HG02763 (cell line): ENCODE data around the gene PRDM13.

Experiments
- ATAC-seq: cut with Tn5 transposase; IDR thresholded peaks from one replicate; pipeline ENCODE4 v1.9.1; 2021; ENCODE audit warnings: mild to moderate bottlenecking, moderate library complexity; ENCODE audit not compliant: unreplicated experiment

Gene PRDM13

GRCh38 chr6:99603421-99604165, 3.0 kb upstream of the PRDM13 start:
- no peak for ATAC-seq

- no peak for ATAC-seq
These were observed 2.2 kb upstream of the PRDM13 start for GRCh38 chr6:99604166-99605073.

DNA sequence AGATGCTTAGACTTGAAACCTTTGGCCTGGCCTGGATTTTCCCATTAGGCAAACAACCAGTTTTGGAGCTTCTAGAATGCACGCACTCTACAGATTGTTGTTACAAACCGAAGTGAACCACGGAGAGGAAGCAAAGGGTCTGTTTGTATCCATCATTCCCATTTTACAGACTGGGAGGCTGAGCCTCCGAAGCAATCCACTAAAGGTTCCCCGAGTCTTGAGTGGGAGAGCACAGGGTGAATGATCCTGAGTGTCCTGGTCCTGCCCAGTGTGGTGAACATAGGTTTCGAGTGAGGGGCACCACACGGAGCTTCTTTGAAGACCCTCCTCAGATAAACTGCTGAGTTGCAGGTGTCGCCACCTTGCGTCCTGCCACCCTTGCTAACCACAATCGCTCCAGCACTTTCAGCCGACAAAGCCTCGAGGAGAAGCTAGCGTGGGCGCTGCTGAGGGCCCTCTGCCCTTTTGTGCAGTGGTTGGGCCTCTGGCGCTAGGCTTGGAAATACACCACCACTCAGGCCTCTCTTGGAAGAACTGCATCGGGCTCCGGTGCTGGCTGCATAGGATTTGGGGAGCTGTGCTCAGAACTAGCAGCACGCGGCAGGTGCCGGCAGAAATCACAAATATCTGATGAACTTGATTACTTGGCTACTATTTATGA, 1.4 kb upstream of the PRDM13 start:
- ATAC-seq = no peak

DNA sequence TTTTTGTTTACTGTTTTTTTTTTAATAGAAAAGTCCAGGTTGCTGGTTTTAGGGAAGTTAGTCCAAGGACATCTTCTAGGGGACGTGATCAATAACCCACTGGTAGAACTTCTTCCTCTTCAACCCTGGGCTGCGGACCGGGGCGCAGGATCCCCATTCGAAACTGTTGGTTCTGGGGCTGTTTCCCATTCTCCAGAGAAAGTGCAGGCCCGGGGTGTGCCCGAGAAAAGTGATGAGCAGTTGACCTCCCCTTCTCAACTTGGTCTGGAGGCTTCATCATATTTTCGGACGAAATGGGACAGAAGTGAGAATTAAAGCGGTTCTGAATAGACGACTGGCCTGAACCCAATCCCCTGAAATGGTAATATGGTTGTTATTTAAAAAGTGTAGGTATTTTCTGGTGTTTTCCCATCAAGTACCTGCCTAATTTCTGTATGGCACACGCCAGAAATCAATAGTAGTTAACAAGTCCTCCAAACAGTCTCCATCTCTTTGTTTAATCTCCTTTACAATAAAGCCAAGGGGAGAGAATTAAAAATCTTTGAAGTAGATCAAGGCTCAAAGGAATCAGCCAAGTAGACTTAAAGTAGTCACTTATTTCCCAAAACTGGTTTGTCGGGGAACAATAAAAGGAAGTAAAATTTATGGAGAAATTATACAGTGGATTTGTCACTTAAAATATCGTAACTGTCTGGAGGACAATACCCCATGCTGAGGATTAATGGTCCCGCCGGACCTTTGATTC, 550 bp upstream of the PRDM13 start:
- ATAC-seq = no peak

DNA sequence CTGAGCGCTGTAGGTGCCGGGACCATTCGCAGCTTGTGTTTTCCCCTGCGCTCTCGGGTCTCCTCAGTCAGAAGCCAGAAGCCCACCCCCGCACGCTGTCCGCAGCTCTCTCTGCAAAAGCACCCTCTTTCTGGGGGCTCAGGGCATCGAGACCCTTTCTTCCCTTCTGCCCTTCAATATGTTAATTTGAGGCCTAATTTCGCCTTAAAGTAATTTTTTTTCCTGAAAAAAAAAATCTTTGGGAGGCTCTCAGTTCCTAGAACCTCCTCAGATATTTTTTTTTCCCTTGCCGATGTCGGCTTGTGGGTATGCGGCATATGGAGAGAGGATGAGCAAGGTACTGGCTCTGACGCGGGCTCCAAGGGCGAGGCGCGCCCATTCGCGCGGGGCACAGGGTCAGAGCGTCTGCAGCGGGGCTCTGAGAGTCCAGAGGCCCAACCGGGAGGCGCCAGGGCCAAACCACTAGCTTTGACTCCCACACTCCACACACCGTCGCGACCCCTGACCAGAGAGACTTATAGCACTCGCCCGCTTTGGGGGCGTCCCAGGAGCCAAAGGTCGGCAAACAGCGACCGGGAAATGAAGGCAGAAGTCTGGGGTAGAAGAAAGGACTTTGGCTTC, 893 bp downstream of the PRDM13 start:
- ATAC-seq = no peak

GRCh38 chr6:99608059-99608885, 1.6 kb downstream of the PRDM13 start:
- ATAC-seq = no peak

- ATAC-seq = no peak
These were observed 2.4 kb downstream of the PRDM13 start for GRCh38 chr6:99608886-99609482.

GRCh38 chr6:99609905-99610489, 3.4 kb downstream of the PRDM13 start:
- no peak for ATAC-seq

- peak; percentile 51 for ATAC-seq
These were observed 4.5 kb downstream of the PRDM13 start for GRCh38 chr6:99611148-99611547.

- peak; percentile 3 for ATAC-seq
These were observed 6.1 kb downstream of the PRDM13 start for GRCh38 chr6:99612551-99613408.

DNA sequence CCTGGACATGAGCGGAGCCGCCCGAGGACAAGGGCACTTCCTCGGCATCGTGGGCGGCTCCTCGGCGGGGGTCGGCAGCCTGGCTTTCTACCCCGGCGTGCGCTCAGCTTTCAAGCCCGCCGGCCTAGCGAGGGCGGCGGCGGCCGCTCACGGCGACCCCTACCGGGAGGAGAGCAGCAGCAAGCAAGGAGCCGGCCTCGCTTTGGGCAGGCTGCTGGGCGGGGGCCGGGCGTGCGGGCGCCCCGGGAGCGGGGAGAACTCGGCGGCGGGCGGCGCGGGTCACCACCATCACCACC, 6.7 kb downstream of the PRDM13 start:
- peak; percentile 65 for ATAC-seq

DNA sequence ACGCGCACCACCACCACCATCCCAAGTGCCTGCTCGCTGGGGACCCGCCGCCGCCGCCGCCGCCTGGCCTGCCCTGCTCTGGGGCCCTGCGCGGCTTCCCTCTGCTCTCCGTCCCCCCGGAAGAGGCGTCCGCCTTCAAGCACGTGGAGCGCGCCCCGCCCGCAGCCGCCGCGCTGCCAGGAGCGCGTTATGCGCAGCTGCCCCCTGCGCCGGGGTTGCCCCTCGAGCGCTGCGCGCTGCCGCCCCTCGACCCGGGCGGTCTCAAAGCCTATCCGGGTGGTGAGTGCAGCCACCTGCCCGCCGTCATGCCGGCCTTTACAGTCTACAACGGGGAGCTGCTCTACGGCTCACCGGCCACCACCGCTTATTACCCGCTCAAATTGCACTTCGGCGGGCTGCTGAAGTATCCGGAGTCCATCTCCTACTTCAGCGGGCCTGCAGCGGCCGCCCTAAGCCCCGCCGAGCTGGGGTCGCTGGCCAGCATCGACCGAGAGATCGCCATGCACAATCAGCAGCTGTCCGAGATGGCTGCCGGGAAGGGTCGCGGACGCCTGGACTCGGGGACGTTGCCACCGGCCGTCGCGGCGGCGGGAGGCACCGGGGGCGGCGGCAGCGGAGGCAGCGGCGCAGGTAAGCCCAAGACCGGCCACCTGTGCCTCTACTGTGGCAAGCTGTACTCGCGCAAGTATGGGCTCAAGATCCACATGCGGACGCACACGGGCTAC, 7.2 kb downstream of the PRDM13 start:
- peak; percentile 56 for ATAC-seq

DNA sequence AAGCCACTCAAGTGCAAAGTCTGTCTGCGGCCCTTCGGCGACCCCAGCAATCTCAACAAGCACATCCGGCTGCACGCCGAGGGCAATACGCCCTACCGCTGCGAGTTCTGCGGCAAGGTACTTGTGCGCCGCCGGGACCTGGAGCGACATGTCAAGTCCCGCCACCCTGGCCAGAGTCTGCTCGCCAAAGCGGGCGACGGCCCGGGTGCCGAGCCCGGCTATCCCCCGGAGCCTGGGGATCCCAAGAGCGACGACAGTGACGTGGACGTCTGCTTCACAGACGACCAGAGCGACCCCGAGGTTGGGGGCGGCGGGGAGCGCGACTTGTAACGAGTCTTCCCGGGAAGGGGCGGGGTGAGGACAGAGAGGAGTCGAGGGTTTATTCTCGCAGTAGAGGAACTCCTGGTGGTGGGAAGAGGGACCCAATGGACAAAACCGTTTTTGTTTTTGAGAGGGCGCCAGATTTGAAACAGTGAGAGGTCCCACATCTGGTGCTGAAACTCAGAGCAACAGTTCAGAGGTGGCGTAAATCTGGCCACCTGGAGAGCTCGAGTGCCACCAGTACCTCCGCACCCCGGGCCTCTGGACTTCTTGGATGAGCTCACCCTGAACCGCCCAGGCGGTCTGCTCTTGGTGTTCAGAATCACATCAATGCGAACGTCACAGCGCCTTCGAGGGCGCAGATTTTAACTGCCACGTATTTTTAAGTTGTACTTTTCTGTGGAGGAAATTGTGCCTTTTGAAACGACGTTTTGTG, 8.0 kb downstream of the PRDM13 start:
- ATAC-seq = no peak

GRCh38 chr6:99617131-99617530, 10.5 kb downstream of the PRDM13 start:
- no peak for ATAC-seq

DNA sequence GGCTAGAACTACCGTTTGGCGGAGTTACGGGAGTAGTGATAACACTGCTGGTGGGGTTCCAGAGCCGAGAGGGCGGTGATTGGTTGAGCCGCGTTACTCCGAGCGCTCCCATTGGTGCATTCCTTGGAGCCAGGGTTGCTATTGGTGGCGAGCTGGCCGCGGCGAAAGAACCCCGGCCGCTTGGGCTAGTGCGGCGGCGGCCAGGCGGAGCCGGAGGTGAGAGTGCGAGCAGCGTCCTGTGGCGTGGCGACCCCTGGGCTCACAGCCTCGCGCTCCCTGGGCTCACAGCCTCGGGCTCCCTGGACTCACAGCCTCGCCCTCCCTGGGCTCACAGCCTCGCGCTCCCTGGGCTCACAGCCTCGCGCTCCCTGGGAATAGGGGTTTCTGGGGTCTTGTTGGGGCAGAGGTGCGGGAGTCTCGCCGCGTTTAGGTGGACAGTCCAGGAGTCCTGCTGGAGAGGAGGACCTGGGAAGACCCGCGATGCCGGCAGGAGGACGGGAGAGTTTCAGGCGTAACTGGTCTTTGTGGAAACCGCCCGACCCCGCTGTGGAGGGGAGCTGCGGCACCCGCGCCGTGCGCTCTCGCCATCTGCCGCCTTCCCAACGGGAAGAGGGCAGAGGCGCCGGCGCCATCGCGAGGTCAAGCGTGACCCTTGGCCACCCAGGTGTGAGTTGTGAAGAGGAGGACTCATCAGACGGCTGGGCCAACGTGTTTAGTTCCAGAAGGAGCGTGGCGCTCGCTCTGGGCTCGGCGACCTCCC, 12.2 kb downstream of the PRDM13 start:
- ATAC-seq = no peak

DNA sequence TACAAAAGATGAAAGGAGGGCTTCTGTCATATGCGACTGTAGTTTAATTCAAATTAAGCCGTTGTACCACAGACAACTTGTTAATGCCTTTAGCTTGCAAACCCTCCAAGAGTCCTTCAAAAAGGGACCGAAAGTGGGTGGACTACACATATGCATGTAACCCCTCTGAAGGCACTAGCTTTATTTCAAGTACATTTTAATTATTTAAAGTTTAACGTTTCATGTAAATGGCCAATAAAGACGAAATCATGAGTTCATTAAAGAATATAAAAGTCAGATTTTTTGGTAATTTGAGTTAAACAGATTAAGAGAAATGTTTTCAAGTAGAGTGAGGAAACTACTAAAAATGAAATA, 12.8 kb downstream of the PRDM13 start:
- ATAC-seq = no peak
